ELF-1 (cell line): ENCODE data around the gene ATXN1.
A peak's percentile ranks its signal among the peaks of the same experiment; 100 is the strongest.

ENCODE experiments used
- DNase-seq: peaks from one replicate; pipeline ENCODE4 v3.0.0-alpha.2; 2016; ENCODE audit warnings: low read depth, low spot score

Gene ATXN1

GRCh38 chr6:16503970-16504415 is 257.3 kb downstream of the ATXN1 start:
- DNase-seq = no peak

DNA sequence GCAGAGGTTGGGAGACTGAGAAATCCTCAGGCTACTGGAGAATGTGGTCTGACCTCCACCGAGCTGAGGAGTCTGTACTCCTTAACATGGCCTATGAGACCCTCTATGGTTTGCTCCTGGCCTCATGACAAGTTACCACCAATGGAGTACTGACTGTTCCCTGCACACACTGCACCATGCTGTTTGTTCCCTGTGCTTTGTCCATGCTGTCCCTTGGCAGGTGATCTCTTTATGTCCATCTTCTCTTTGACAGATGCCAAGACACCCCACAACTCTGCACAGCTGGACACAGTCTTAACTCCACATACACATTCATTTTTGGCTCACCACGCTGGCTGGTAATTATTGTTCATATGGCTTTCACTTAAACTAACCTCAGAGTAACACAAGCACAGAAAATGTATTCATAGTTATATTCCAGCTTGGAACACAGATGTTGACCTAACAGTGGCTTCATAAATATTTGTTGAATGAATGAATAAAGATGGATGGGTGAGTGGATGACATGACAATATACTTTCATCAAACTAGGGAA is 258.0 kb downstream of the ATXN1 start:
- no peak for DNase-seq

- no peak for DNase-seq
Measured at GRCh38 chr6:16498957-16499356, 262.3 kb downstream of the ATXN1 start.

- DNase-seq = no peak
Measured at GRCh38 chr6:16498237-16498636, 263.0 kb downstream of the ATXN1 start.

DNA sequence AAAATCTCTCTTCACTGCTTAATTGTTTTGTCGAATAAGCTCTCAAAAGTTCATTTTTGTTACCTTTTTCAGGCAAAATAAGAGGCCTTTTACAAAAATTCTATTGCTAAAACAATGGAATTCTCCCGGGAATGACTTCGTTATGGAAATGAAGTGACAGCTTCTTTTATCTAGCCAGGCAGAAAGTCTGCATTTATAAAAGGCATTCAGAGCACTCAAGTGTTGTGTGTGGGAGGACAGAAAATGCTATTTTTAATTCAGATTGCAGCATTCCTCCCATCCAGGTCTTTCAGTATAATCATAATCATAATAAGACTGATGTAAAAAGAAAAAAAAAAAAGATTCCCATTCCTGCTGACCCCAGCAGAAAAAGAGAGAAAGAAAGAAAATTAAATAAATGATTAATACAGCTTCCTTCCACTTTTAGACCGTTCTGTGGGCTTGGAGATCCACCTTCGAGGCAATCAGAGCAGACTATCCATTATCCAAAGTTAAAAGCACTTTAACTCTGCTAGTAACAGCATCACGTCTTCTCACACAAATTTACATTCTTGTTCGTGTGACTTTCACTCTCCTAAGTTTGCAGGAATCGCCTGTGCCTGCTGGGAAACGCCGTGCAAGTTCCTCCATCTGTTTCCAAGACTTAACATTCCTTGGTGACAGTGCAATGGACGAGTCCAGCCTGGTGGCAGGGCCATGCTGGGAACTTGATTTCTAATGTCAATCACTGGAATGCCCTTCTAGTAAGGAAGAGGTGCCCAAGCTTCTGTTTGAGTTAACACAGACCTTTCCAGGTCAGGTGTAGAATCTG is 264.1 kb downstream of the ATXN1 start:
- peak; percentile 33 for DNase-seq

GRCh38 chr6:16496210-16496609 is 265.1 kb downstream of the ATXN1 start:
- no peak for DNase-seq

DNA sequence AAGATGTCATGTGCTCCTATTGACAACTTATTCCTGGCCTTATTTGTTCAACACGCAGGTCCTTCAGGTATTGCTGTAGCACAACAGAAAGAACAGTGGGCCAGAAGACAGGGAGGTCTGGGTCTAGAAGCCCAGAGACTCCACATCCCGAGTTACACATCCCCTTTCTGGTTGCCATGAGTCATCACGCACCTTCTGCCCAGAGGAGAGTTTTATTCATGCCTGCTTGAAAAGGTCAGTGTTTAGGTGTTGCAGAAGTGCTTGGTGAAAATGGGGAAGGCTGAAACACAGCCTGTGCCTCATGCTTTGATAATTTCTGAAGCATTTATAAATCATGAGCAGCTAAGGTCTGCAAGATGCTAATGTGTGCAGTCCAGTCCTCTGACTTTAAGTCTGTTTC is 266.5 kb downstream of the ATXN1 start:
- DNase-seq = peak; percentile 28

GRCh38 chr6:16493802-16494201 is 267.5 kb downstream of the ATXN1 start:
- DNase-seq = no peak

GRCh38 chr6:16493112-16493511 is 268.1 kb downstream of the ATXN1 start:
- DNase-seq = no peak

DNA sequence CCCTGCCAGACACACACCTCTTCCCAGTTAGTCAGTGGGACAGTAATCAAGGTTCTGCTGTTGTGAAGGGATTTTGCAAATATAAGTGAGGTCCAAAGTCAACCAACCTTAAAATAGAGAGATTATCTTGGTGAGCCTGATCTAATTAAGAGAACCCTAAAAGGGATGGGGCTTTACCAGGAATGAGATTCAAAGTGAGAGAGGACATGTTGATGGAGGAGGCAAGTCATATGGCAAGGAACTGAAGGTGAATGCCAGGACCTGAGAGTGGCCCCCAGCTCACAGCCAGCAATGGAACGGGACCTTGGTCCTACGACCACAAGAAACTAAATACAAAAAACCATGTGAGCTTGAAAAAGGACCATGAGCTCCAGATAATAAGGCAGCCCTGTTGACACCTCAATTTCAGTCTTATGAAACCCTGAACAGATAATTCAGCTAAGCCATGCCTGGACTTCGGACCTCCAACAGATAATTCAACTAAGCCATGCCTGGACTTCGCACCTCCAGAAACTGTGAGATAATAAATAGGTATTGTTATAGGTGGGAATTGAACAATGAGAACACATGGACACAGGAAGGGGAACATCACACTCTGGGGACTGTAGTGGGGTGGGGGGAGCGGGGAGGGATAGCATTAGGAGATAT is 269.5 kb downstream of the ATXN1 start:
- no peak for DNase-seq

DNA sequence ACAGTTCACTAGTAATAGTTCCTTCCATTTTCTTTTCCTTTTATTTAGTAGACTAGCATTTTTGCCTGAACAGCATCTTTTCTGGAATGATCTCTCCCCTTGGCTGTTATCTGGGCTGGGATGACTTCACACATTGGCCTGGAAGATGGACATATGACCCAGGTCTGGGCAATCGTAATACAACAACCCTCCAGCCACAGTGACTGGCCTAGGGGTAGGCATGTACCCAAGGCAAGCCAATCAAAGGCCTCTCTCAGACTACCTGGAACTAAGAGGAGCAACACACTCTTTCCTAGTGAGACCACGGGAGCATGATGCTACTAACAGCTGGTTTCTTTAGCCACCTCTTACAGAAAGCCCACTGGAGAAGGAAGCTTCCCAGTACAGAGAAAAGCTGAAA is 270.6 kb downstream of the ATXN1 start:
- DNase-seq = no peak

DNA sequence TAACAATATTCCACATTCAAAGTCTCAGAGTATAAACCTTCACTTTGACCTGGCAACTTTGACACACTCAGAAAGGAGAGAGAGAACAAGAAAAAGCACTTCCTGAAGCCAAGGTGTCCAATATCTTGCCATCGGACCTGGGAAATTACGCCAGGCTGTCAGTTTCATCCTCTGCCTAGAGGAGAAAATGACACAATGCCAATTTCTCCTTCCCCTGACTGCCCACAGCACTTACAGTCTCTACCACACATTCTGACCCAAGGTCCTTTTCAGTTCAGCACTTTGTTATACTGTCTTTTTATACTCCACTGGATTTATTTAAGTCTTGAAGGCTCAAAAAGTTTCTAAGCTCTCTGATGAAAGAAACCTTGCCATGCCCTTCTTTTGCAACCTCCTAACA is 272.4 kb downstream of the ATXN1 start:
- no peak for DNase-seq

DNA sequence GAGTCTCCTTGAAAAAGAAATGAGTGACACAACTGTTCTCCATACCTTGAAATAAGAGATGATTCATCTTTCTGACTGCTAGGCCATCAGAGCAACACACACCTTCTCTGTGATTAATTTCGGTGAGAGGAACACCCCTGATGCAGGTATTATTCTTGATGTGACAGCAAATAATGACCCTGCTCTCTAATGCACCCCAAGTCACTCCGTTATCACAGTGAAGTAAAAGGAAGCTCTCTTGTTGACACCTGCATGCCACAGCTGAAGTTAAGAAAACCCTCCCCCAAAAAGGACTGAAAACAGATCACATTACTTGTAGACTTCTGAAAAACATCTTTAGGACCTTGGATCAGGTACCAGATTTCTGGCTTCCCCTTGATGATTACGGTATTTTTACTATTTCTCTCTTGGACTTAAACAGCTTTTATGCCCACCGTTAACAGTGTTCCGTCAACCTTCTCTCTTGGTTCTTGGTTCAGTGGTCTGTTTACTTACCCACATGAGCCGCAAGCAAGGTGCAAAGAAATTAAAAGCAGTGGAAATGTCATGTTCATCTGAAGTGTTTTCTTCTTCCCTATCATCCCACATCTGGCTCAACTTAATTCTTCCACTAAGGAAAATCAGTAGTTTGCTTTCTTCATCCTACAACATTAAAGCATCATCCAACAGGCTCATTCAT is 273.1 kb downstream of the ATXN1 start:
- no peak for DNase-seq

DNA sequence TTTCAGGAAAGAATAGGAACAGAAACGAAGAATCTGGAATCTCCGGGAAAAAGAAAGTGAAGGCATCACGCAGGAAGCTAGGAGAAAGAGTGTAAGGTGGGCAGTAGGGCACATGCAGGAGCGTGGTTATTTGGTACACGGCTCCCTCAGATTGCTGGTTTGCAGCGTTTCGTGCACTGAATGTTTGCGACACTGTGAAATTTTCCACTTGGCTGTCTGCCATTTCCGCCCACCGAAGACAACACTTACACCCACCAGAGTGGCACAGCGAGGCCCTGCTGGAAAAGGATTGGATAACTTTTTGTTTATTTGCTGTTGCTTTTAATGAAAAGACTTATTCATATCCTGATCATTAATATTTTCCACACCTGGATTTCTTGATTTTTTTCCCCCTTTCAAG is 274.6 kb downstream of the ATXN1 start:
- no peak for DNase-seq

- no peak for DNase-seq
Measured at GRCh38 chr6:16483315-16483875, 277.9 kb downstream of the ATXN1 start.

DNA sequence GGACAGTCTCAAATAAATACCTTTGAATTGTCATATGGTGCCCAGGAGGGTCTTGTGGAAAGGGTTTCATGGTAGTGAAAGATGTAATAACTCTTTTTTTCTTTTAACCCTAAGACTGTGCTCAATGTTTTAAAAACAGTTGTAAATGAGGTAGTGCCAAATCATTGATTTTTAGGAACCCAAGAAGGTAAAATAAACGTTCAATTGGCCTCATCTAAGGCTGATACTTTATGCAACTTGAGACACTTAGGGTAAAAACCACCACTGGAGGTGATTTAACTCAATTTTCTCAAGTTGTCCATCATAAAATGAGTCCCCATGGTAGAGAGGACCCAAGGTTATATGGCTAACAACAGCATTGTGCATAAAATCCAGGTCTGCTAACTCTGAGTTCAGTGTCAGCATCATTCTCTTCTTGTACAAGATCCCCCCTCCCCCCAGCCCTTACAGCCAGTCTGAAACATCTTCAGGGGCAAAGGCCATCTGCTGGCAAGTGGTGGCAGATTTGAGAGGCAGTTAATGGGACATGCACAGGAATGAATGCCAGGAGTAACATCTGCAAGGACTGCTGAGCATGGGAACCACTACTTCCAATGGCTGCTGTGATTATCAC is 278.5 kb downstream of the ATXN1 start:
- DNase-seq = no peak

DNA sequence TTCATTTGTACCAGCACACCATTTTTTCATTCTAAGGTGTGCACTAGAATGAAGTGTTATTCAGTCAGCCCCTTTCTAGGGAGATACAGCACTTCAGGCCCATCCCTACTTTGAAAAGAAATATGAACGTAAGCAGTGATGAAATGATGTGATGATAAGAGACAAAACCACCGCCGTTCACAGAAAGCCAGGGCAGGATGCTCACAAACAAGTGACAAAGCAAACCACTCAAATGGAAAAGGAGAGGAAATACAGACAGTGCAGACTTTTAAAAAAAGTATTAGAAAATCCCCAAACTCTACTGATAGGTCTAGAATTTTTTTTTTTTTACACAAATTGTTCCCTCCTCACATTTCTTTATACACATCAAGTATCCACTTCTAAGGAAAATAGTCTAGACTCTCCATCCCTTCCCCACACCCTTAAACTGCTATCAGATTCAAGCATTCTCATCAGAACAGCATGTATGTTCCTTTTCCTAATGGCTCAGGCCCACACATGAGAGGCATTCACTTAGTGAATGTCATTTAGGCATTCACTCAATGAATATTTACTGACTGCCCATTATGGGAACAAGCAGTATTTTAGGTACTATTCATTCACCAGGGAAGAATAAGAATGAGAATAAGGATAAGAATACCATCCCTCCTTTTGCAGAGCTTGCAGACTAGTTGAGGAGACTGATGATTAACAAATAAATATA is 279.4 kb downstream of the ATXN1 start:
- no peak for DNase-seq

DNA sequence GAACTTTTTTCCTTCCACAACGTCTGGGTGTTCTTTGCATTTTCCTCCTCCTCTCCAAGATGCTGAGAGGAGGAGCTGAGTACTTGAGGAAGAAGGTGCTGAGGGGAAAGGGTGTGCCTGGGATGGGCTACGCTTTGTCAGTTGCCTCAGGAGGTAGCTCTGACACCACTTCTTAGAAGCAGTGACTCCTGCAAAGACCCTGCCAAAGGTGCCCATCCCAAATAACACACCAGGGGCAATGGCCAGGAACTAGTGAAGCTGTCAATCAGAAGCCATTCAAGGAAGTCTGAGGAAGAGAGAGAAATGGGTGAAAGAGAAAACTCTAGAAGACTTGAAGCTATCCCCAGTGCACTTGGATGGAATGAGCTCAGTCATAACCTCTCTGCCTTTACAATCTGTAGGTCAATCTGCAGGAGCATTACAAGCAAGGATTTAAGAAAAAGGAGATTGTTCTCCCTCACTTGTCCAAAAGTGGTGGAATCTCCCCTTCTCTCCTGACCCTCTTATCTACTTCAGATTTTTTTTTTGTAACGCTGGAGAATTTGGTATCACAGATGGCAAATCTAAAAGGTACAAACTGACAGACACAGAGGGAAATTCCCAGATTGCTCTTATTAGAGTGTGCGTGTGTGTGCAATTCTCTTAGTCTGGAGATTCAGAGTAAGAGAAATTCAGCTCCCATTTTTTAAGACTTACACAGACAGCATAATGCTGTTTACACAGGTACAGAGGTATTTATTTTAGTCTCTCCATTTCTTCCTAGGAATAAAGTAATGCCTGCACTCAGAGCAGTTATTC is 280.3 kb downstream of the ATXN1 start:
- no peak for DNase-seq

GRCh38 chr6:16477367-16478149 is 283.7 kb downstream of the ATXN1 start:
- no peak for DNase-seq
